Endothelial cell (in vitro differentiated cells): ENCODE results near the gene ARMH3. TPM values are rescaled to one million over a fixed set of nuclear protein-coding genes. Genes with fewer than 3 reads are reported as not detected.

Experiments
- DNase-seq: peaks from one replicate; pipeline ENCODE4 v3.0.0; 2021; ENCODE audit warnings: low spot score
- H3K27ac Mint-ChIP-seq: one replicate; pipeline ENCODE4 v1.8.0; 2021; ENCODE audit warnings: mixed read lengths, inconsistent platforms; ENCODE audit not compliant: unreplicated experiment
- H3K27me3 Mint-ChIP-seq: one replicate; pipeline ENCODE4 v1.8.0; 2021; ENCODE audit warnings: mild to moderate bottlenecking, moderate library complexity, mixed read lengths, inconsistent platforms; ENCODE audit not compliant: unreplicated experiment
- H3K36me3 Mint-ChIP-seq: one replicate; pipeline ENCODE4 v1.8.0; 2021; ENCODE audit warnings: mild to moderate bottlenecking, low read depth, mixed read lengths, inconsistent platforms; ENCODE audit not compliant: unreplicated experiment
- H3K4me1 Mint-ChIP-seq: one replicate; pipeline ENCODE4 v1.8.0; 2021; ENCODE audit warnings: mild to moderate bottlenecking, mixed read lengths, inconsistent platforms; ENCODE audit not compliant: unreplicated experiment
- H3K4me3 Mint-ChIP-seq: one replicate; pipeline ENCODE4 v1.8.0; 2021; ENCODE audit warnings: mild to moderate bottlenecking, mixed read lengths, inconsistent platforms; ENCODE audit not compliant: unreplicated experiment
- H3K9me3 Mint-ChIP-seq: one replicate; pipeline ENCODE4 v1.8.0; 2021; ENCODE audit warnings: mixed read lengths, inconsistent platforms; ENCODE audit not compliant: unreplicated experiment
- CTCF ChIP-seq: fragments of 200-600 bp; sonication (generic); IDR thresholded peaks from one replicate; pipeline ENCODE4 v1.5.0; 2021; ENCODE audit warnings: antibody characterized with exemption; ENCODE audit not compliant: unreplicated experiment
- total RNA-seq: library from RNA; stranded (reverse); fragmentation: NEBNext Ultra II Directional; extraction: Animal tissue kit (Norgen Biotek cat#: 25700); gene quantifications from one replicate; pipeline ENCODE4 v1.2.1, GENCODE V29; 2021; ENCODE audit not compliant: unreplicated experiment

Gene ARMH3
- total RNA-seq, 1 donor from 2014 or later, result 20.5 TPM

GRCh38 chr10:101887775-101888174, 168.2 kb downstream of the ARMH3 start:
- Mint-ChIP-seq H3K9me3 (no peaks in the 10 kb centered on the region), H3K36me3 (no peaks in the 10 kb centered on the region), H3K4me1 (peaks cover 25% of the 10 kb centered on the region), H3K27ac (no peak overlapping the region), H3K4me3 (no peak overlapping the region), H3K27me3 (peaks cover 3% of the 10 kb centered on the region)
- TF ChIP-seq CTCF, result no peak
- no peak for DNase-seq

DNA sequence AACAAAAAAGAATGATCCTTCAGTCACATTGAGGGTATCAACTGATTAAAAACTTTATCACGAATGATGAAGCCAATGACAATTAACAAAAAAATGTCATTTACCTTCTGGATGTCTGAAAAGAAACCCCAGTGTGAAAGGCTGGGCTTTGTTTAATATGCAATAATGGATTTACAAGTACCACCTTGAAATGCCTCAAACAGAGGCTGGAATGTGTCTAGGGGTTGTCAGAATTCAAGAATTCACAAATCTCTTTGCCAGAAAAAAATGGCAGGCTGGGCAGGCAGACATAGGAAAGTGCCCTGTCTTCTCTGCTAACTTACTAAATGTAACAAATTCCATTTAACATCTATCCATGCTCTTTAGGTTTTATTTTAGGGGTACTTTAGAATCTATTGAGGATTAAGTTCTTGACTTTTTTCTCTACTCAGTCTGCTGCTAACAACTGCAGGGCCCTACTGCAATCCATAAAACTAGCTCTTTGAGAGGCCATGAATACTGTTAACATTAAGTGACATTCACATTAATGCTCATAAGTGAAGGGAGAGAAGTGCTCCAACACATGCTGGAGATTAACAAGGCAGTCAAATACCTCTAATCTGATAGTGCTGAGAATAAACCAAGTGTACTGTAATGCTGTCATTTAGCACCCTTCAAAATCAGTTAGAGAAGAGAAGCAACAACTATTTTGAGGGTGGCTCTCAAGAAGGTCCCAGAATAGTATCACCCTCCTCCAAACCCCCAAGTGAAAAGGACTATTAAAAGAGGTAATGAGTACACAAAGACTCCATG, 169.3 kb downstream of the ARMH3 start:
- peaks cover 3% of the 10 kb centered on the region for H3K27me3 Mint-ChIP-seq
- H3K27ac Mint-ChIP-seq, result no peak overlapping the region

GRCh38 chr10:101881036-101881774, 174.8 kb downstream of the ARMH3 start:
- H3K27me3 Mint-ChIP-seq, result peaks cover 7% of the 10 kb centered on the region
- no peaks in the 10 kb centered on the region for H3K9me3 Mint-ChIP-seq
- no peak overlapping the region for H3K27ac Mint-ChIP-seq
- H3K36me3 Mint-ChIP-seq, result no peaks in the 10 kb centered on the region
- peaks cover 17% of the 10 kb centered on the region for H3K4me1 Mint-ChIP-seq
- no peak for TF ChIP-seq CTCF
- no peak overlapping the region for H3K4me3 Mint-ChIP-seq
- no peak for DNase-seq

More for the DNA sequence above, 169.3 kb downstream of the ARMH3 start:
- Mint-ChIP-seq H3K36me3 (no peaks in the 10 kb centered on the region), H3K4me3 (no peak overlapping the region), H3K4me1 (peaks cover 23% of the 10 kb centered on the region), H3K9me3 (no peaks in the 10 kb centered on the region)
- no peak for DNase-seq
- TF ChIP-seq CTCF, result no peak

- Mint-ChIP-seq H3K4me1 (peaks cover 20% of the 10 kb centered on the region), H3K9me3 (no peaks in the 10 kb centered on the region), H3K4me3 (no peak overlapping the region), H3K27me3 (peaks cover 10% of the 10 kb centered on the region), H3K27ac (no peak overlapping the region), H3K36me3 (no peaks in the 10 kb centered on the region)
- no peak for TF ChIP-seq CTCF
- DNase-seq, result no peak
These were observed 175.8 kb downstream of the ARMH3 start for GRCh38 chr10:101880232-101880573.
